Measurements from ENCODE around the gene ALKBH4.
"Not testable (repeated sequence)": the region's sequence is repeated elsewhere in the genome, so short reads cannot be mapped to it uniquely, and the experiment has no call there.

Gene ALKBH4

DNA sequence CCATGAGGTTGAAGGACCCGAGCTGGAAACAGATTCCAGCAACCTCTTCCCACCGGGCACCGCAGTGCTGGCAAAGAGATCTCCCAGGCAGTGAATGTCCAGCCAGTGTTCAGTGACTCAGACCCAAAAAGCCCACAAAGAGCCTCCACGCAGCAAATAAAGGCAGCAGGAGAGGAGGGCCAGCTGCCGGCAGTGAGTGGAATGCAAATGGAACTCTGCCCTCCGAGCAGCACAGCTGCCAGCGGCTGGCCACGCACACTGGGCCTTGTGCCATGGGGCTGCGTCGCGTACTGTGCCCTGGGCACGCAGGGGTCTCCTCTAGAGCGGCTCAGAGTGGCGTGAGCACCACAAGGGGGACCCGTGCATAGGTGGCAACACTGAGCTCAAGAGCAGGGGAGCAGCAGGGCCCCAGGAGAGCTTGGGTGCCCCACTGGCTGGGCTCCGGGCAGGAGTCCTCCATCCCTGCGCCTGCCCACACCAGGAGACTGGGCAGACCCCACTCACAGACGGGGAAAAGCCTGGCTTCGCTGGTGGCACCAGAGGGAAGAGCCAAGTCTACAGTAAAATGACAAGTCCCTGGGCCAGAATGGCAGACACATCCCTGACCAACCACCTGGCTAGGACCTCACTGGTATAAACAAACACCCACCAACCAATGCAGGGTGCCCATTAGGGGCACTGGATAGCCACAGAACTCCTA is 10.2 kb upstream of the ALKBH4 start:
- H3K9me3 ChIP-seq (ENCODE audit: control insufficient read depth, insufficient read depth, low read length); H3K27me3 ChIP-seq (ENCODE audit: control insufficient read depth, insufficient read depth, low read length); H3K4me3 ChIP-seq (ENCODE audit: low read length); H3K27ac ChIP-seq (ENCODE audit: low read length); DNase-seq (ENCODE audit: low read depth, low spot score); H3K4me1 ChIP-seq (ENCODE audit: control insufficient read depth, insufficient read depth, low read length): not testable (repeated sequence)
- H3K36me3 ChIP-seq (ENCODE audit: control insufficient read depth, insufficient read depth, low read length), result peaks cover 14% of the 10 kb centered on the region
- no CpG with 5 or more reads among the region's 19 CpGs for WGBS (ENCODE audit: insufficient coverage, insufficient read length)

DNA sequence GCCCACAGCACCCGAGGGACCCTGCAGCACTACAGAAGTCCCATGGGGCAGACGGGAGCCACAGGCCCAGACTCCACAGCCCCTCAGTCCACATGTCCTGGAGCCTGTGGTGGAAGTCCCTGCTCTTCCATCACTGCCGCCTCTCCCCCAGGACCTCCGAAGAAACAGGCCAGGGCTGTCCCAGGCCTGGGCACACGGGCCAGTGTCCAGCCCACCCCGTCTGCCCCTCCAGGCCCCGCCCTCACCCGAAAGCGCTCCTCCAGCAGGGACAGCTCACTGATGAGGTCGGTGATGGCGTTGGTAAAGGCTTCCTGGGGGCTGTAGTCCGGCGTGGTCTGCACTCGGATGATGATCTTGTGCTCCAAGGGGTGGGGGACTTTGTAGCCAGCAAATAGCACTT is 9.5 kb upstream of the ALKBH4 start:
- H3K4me3 ChIP-seq (ENCODE audit: low read length); H3K9me3 ChIP-seq (ENCODE audit: control insufficient read depth, insufficient read depth, low read length); DNase-seq (ENCODE audit: low read depth, low spot score); H3K27me3 ChIP-seq (ENCODE audit: control insufficient read depth, insufficient read depth, low read length); H3K27ac ChIP-seq (ENCODE audit: low read length); H3K4me1 ChIP-seq (ENCODE audit: control insufficient read depth, insufficient read depth, low read length): not testable (repeated sequence)
- H3K36me3 ChIP-seq (ENCODE audit: control insufficient read depth, insufficient read depth, low read length), result peaks cover 14% of the 10 kb centered on the region
- no CpG with 5 or more reads among the region's 14 CpGs for WGBS (ENCODE audit: insufficient coverage, insufficient read length)

DNA sequence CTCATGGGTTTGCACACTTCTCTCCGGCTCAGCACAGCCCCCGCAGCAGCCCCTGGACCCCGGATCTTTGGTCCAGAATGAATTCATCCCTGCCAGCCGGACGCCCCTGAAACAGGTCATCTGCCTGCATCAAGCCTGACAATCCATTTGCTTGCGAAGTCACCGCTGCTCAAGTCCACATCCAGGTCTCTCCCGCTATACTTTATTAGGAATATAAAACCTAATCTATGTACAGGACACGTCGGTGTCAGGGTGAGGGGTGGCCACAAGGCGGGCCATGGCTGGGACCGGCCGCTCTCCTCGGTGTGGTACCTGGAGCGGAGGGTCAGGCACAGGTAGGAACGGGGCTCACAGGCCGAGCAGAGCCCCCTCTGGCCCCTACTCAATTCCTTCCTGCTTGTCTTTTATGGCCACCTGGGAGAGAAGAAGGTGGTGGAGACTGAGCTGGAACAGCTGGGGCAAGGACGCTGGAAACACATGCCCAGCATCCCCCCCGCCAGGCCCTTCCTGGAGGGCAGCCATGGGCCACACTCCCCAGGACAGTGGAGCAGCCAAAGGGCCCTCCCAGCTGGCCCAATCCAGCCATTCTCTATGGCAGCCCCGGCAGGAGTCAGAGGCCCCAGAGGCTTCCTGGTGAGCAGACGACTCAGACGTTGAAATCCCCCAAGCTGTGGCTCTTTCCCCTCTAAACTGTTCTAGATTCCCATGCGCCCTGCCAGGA is 8.8 kb upstream of the ALKBH4 start:
- Histone ChIP-seq H3K4me1 (ENCODE audit: control insufficient read depth, insufficient read depth, low read length) (no peaks in the 10 kb centered on the region), H3K4me3 (ENCODE audit: low read length) (no peak overlapping the region), H3K36me3 (ENCODE audit: control insufficient read depth, insufficient read depth, low read length) (peaks cover 14% of the 10 kb centered on the region), H3K27me3 (ENCODE audit: control insufficient read depth, insufficient read depth, low read length) (no peaks in the 10 kb centered on the region), H3K27ac (ENCODE audit: low read length) (no peak overlapping the region), H3K9me3 (ENCODE audit: control insufficient read depth, insufficient read depth, low read length) (no peaks in the 10 kb centered on the region)
- no peak for DNase-seq (ENCODE audit: low read depth, low spot score)
- WGBS (ENCODE audit: insufficient coverage, insufficient read length), result no CpG with 5 or more reads among the region's 23 CpGs

DNA sequence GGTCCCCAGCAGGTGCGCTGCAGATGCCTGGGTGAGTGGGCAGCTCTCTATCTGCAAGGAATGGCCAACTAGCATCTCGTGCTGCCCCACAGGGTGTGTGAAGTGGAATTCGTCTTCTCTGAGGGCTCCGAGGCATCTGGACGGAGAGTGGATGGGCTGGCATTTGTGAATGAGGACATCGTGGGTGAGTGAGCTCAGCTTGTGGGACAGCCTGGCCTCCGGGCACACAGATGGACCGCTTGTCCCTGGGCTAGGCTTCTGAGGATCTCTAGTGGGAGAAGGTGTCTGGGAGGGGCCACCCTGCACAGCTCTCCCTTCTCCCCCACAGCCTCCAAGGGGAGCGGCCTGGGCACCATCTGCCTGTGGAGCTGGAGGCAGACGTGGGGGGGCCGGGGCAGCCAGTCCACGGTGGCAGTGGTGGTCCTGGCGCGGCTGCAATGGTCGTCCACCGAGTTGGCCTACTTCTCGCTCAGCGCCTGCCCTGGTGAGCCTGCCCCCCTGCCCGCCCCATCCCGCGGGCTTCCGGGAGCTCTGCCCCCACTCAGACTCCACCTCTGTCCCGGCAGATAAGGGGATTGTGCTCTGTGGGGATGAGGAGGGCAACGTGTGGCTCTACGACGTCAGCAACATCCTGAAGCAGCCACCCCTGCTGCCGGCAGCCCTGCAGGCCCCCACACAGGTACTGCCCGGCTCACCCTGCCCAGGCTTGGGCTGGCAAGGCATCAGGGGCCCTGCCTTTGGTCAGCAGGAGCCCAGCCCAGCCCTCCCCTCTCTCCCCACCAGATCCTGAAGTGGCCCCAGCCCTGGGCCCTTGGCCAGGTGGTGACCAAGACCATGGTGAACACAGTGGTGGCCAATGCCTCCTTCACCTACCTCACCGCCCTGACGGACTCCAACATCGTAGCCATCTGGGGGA is 7.7 kb upstream of the ALKBH4 start:
- no peak overlapping the region for H3K27ac ChIP-seq (ENCODE audit: low read length)
- peaks cover 19% of the 10 kb centered on the region for H3K36me3 ChIP-seq (ENCODE audit: control insufficient read depth, insufficient read depth, low read length)
- H3K4me1 ChIP-seq (ENCODE audit: control insufficient read depth, insufficient read depth, low read length), result no peaks in the 10 kb centered on the region
- no CpG with 5 or more reads among the region's 31 CpGs for WGBS (ENCODE audit: insufficient coverage, insufficient read length)
- no peaks in the 10 kb centered on the region for H3K27me3 ChIP-seq (ENCODE audit: control insufficient read depth, insufficient read depth, low read length)
- no peaks in the 10 kb centered on the region for H3K9me3 ChIP-seq (ENCODE audit: control insufficient read depth, insufficient read depth, low read length)
- no peak for DNase-seq (ENCODE audit: low read depth, low spot score)
- no peak overlapping the region for H3K4me3 ChIP-seq (ENCODE audit: low read length)

DNA sequence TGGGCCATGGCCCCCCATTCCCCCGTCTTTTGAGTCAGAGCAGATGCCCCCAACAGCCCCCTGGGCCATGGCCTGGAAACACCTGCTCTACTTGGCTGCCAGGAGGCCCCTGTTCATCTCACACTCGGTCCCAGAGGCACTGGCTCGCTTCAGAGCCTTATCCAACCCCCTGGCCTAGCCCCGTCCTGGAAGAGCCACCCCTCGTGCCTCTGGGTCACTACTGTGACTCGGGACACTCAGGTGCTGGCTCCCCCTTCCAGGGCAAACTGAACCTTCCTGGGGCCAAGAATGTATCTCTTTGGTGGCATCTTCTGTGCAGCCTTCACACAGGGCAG is 7.1 kb upstream of the ALKBH4 start:
- Histone ChIP-seq H3K9me3 (ENCODE audit: control insufficient read depth, insufficient read depth, low read length) (no peaks in the 10 kb centered on the region), H3K4me1 (ENCODE audit: control insufficient read depth, insufficient read depth, low read length) (no peaks in the 10 kb centered on the region), H3K4me3 (ENCODE audit: low read length) (no peak overlapping the region), H3K27me3 (ENCODE audit: control insufficient read depth, insufficient read depth, low read length) (no peaks in the 10 kb centered on the region), H3K27ac (ENCODE audit: low read length) (no peak overlapping the region), H3K36me3 (ENCODE audit: control insufficient read depth, insufficient read depth, low read length) (peaks cover 21% of the 10 kb centered on the region)
- WGBS (ENCODE audit: insufficient coverage, insufficient read length), result no CpG with 5 or more reads among the region's 6 CpGs
- DNase-seq (ENCODE audit: low read depth, low spot score), result no peak

DNA sequence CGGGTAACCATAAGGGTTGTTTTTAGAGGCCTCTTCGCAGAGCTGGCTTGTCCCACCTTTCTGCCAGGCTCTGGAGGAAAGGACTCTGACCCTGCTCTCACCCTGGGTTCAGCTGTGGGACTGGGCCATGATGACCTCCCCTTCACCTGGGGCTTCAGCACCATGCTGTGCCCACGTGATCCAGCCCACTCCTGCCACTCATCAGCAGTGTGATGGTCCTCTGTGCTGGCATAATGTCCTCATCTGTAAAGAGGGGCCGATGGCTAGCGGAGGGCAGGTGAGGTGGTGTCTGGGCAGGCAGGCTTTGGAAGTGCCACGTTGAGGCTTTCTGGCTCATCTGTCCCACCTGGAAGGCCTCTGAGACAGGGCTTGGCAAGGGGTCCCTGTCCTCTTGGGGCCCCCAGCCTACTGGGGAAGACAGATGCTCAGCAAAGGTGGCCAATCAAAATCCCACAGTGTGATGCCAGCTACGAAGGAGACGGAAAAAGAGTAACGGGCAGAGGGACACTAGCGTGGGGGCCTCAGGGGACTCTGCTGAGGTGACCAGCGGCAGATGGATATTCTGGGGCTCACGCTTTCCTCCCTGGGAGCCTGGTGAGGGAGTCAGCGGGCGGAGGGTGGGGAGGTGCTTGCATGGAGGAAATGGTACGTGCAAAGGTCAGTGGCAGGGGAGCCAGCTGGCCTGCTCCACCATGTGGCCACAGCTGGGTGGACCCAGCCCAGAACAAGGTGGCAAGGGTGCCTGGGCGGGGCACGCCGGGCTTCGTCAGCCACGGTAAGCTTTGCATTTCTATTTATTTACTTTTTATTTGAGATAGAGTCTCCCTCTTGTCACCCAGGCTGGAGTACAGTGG is 5.5 kb upstream of the ALKBH4 start:
- Histone ChIP-seq H3K27me3 (ENCODE audit: control insufficient read depth, insufficient read depth, low read length) (no peaks in the 10 kb centered on the region), H3K36me3 (ENCODE audit: control insufficient read depth, insufficient read depth, low read length) (peaks cover 21% of the 10 kb centered on the region), H3K4me1 (ENCODE audit: control insufficient read depth, insufficient read depth, low read length) (no peaks in the 10 kb centered on the region), H3K9me3 (ENCODE audit: control insufficient read depth, insufficient read depth, low read length) (no peaks in the 10 kb centered on the region), H3K27ac (ENCODE audit: low read length) (no peak overlapping the region), H3K4me3 (ENCODE audit: low read length) (no peak overlapping the region)
- DNase-seq (ENCODE audit: low read depth, low spot score), result no peak
- WGBS (ENCODE audit: insufficient coverage, insufficient read length), result no CpG with 5 or more reads among the region's 20 CpGs

DNA sequence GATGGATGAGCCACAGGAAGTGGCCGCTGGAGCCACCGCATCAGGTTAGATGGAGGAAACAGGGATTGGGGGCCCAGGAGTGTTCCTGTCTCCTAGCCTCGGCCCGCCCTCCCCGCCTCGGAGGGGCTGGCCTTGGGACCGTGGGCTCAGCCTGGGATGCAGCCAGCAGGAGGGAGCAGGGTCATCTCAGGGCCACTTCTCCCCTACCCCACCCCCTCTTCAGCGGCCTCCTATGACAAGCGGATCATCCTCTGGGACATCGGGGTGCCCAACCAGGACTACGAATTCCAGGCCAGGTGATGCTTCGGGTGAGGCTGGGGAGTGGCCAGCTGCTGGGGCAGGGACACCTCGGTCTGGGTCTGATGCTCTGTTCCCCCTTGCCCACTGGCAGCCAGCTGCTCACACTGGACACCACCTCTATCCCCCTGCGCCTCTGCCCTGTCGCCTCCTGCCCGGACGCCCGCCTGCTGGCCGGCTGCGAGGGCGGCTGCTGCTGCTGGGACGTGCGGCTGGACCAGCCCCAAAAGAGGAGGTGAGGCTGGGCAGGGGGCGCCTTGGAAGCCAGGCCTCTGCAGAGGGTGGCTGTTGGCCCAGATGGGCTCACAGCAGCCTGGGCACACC is 4.8 kb upstream of the ALKBH4 start:
- no peaks in the 10 kb centered on the region for H3K4me1 ChIP-seq (ENCODE audit: control insufficient read depth, insufficient read depth, low read length)
- no peaks in the 10 kb centered on the region for H3K27me3 ChIP-seq (ENCODE audit: control insufficient read depth, insufficient read depth, low read length)
- H3K27ac ChIP-seq (ENCODE audit: low read length), result no peak overlapping the region
- WGBS (ENCODE audit: insufficient coverage, insufficient read length), result no CpG with 5 or more reads among the region's 24 CpGs
- no peak overlapping the region for H3K4me3 ChIP-seq (ENCODE audit: low read length)
- no peak for DNase-seq (ENCODE audit: low read depth, low spot score)
- peaks cover 21% of the 10 kb centered on the region for H3K36me3 ChIP-seq (ENCODE audit: control insufficient read depth, insufficient read depth, low read length)
- H3K9me3 ChIP-seq (ENCODE audit: control insufficient read depth, insufficient read depth, low read length), result no peaks in the 10 kb centered on the region

DNA sequence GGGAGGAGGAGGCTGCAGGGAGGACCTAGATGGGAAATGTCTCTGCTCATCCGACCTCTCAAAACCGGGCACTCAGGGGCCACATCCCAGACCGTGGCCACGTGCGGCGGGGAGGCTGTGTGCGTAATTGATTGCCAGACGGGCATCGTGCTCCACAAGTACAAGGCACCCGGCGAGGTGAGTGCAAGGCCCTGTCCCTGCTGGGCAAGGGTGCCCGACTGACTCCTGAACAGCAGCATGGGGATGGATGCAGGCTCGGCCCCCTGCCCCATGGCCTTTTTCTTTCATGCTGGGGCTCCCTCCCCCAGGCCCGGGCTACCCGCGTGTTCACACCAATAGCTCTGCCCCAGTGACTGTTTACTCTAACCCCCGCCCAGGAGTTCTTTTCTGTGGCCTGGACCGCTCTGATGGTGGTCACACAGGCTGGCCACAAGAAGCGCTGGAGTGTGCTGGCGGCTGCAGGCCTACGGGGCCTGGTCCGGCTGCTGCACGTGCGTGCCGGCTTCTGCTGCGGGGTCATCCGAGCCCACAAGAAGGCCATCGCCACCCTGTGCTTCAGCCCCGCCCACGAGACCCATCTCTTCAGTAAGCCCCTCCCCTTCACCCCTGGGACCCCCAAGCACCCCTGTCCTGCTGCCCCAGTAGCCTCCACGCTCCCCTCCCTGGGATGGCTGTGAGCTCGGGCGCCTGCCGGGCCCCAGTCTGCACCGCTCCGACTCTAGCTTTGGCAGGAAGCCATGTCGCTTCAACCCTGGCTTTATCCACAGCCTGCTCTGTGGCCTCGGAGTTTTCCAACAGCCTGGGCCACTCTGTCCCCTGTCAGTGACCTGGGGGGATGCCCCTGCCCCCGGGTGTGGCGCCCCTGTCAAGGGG is 4.1 kb upstream of the ALKBH4 start:
- WGBS (ENCODE audit: insufficient coverage, insufficient read length), result no CpG with 5 or more reads among the region's 40 CpGs
- no peak for DNase-seq (ENCODE audit: low read depth, low spot score)
- Histone ChIP-seq H3K4me1 (ENCODE audit: control insufficient read depth, insufficient read depth, low read length) (peaks cover 2% of the 10 kb centered on the region; the same call in 1 of the 2 replicates), H3K27ac (ENCODE audit: low read length) (no peak overlapping the region), H3K36me3 (ENCODE audit: control insufficient read depth, insufficient read depth, low read length) (peaks cover 19% of the 10 kb centered on the region), H3K4me3 (ENCODE audit: low read length) (no peak overlapping the region), H3K9me3 (ENCODE audit: control insufficient read depth, insufficient read depth, low read length) (no peaks in the 10 kb centered on the region), H3K27me3 (ENCODE audit: control insufficient read depth, insufficient read depth, low read length) (no peaks in the 10 kb centered on the region)

All from iPS DF 6.9 (cell line).